Fibroblast of the conjunctiva (primary cell): Measurements from ENCODE around the gene GALNTL6.

Experiments used
- DNase-seq: peaks from one replicate; pipeline ENCODE4 v3.0.0-alpha.2; 2010; ENCODE audit warnings: low read depth

The GALNTL6 gene

GRCh38 chr4:172815499-172816164 is 1002.4 kb downstream of the GALNTL6 start:
- DNase-seq = no peak

GRCh38 chr4:172818901-172819300 is 1005.7 kb downstream of the GALNTL6 start:
- DNase-seq = no peak

- no peak for DNase-seq
Measured at GRCh38 chr4:172819353-172819752, 1006.1 kb downstream of the GALNTL6 start.

- DNase-seq = no peak
Measured at GRCh38 chr4:172822331-172822730, 1009.1 kb downstream of the GALNTL6 start.

GRCh38 chr4:172826346-172826745 is 1013.1 kb downstream of the GALNTL6 start:
- DNase-seq = no peak

- DNase-seq = no peak
Measured at GRCh38 chr4:172826861-172827260, 1013.7 kb downstream of the GALNTL6 start.

GRCh38 chr4:172830295-172830764 is 1017.1 kb downstream of the GALNTL6 start:
- DNase-seq = no peak

GRCh38 chr4:172836661-172837060 is 1023.5 kb downstream of the GALNTL6 start:
- DNase-seq = no peak

- no peak for DNase-seq
Measured at GRCh38 chr4:172838111-172838510, 1024.9 kb downstream of the GALNTL6 start.

- DNase-seq = no peak
Measured at GRCh38 chr4:172838943-172839342, 1025.7 kb downstream of the GALNTL6 start.

- no peak for DNase-seq
Measured at GRCh38 chr4:172842779-172843178, 1029.6 kb downstream of the GALNTL6 start.

- DNase-seq = no peak
Measured at GRCh38 chr4:172843192-172843591, 1030.0 kb downstream of the GALNTL6 start.

- no peak for DNase-seq
Measured at GRCh38 chr4:172844556-172844955, 1031.4 kb downstream of the GALNTL6 start.

GRCh38 chr4:172845281-172845680 is 1032.1 kb downstream of the GALNTL6 start:
- DNase-seq = no peak

- peak; percentile 84 for DNase-seq
Measured at GRCh38 chr4:172850838-172851237, 1037.6 kb downstream of the GALNTL6 start.

- no peak for DNase-seq
Measured at GRCh38 chr4:172851534-172851933, 1038.3 kb downstream of the GALNTL6 start.

- no peak for DNase-seq
Measured at GRCh38 chr4:172857026-172857425, 1043.8 kb downstream of the GALNTL6 start.

- no peak for DNase-seq
Measured at GRCh38 chr4:172858731-172859230, 1045.6 kb downstream of the GALNTL6 start.

- no peak for DNase-seq
Measured at GRCh38 chr4:172865103-172865502, 1051.9 kb downstream of the GALNTL6 start.

GRCh38 chr4:172865531-172866127 is 1052.4 kb downstream of the GALNTL6 start:
- no peak for DNase-seq

- DNase-seq = no peak
Measured at GRCh38 chr4:172866421-172866820, 1053.2 kb downstream of the GALNTL6 start.

GRCh38 chr4:172867835-172868234 is 1054.6 kb downstream of the GALNTL6 start:
- no peak for DNase-seq

- no peak for DNase-seq
Measured at GRCh38 chr4:172868271-172868670, 1055.1 kb downstream of the GALNTL6 start.
